Measurements from ENCODE around the gene SPINK6.

DNA sequence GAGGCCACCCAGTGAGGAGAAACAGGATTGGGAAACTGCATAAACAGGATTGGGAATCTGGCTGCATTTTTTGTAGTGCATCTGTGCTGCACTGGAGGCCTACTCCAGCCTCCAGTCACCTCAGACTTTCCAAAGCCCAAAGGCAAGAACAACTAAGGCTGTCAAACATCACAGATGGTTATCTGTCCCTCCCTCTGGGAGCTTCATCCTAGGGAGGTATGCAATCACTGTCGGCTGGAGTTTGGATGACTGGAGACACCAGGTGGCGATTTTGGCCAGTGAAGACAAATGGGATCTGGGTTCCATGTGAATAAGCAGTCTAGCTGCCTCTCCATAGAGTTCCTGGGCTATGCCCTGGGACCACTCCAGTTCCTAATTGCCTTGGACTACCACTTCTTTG, 56.4 kb downstream of the SPINK6 start:
- TF ChIP-seq, protein P1, sequence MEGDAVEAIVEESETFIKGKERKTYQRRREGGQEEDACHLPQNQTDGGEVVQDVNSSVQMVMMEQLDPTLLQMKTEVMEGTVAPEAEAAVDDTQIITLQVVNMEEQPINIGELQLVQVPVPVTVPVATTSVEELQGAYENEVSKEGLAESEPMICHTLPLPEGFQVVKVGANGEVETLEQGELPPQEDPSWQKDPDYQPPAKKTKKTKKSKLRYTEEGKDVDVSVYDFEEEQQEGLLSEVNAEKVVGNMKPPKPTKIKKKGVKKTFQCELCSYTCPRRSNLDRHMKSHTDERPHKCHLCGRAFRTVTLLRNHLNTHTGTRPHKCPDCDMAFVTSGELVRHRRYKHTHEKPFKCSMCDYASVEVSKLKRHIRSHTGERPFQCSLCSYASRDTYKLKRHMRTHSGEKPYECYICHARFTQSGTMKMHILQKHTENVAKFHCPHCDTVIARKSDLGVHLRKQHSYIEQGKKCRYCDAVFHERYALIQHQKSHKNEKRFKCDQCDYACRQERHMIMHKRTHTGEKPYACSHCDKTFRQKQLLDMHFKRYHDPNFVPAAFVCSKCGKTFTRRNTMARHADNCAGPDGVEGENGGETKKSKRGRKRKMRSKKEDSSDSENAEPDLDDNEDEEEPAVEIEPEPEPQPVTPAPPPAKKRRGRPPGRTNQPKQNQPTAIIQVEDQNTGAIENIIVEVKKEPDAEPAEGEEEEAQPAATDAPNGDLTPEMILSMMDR (optimal IDR thresholded peaks at IDR 0.05 in 1 of 3, IDR thresholded peaks at IDR 0.05 in 1 of 3, conservative IDR thresholded peaks at IDR 0.05 in 1 of 3; ENCODE audit: extremely low read depth in 1 of 3, insufficient read depth in 2 of 3, low read length in 3 of 3) = no peak
- no peak for TF ChIP-seq EZH2 (IDR thresholded peaks at IDR 0.05; ENCODE audit: low read length)

Measured in keratinocyte (primary cell).